SK-N-SH (cell line): Measurements from ENCODE around the gene LRTM2.

Source experiments
- CHD2 ChIP-seq: fragments of 150-350 bp; IDR thresholded peaks from 2 replicates; pipeline ENCODE4 v1.6.1; 2018; ENCODE audit warnings: low read length; ENCODE audit not compliant: partially characterized antibody
- EZH2phosphoT487 ChIP-seq: fragments of 200-600 bp; sonication (generic); IDR thresholded peaks from 2 replicates; pipeline ENCODE4 v1.6.1; 2017; ENCODE audit warnings: low read depth, mixed run types, mild to moderate bottlenecking, antibody characterized with exemption, moderate library complexity, borderline replicate concordance
- GABPA ChIP-seq: IDR thresholded peaks from 2 replicates; pipeline ENCODE4 v1.4.0; 2012; ENCODE audit warnings: low read depth, mild to moderate bottlenecking
- JUND ChIP-seq: IDR thresholded peaks from 2 replicates; pipeline ENCODE4 v1.4.0; 2012
- POLR2AphosphoS5 ChIP-seq: IDR thresholded peaks from 2 replicates; pipeline ENCODE4 v1.6.1; 2012; ENCODE audit warnings: low read depth, low read length
- REST ChIP-seq: IDR thresholded peaks from 2 replicates; pipeline ENCODE4 v1.6.1; 2012; ENCODE audit warnings: mild to moderate bottlenecking, low read depth, low read length, moderate library complexity
- SMC3 ChIP-seq: IDR thresholded peaks from 2 replicates; pipeline ENCODE4 v1.6.1; 2012; ENCODE audit warnings: low read depth, low read length, improper control_type of control experiment
- TAF1 ChIP-seq: IDR thresholded peaks from 2 replicates; pipeline ENCODE4 v1.6.1; 2012; ENCODE audit warnings: low read depth, mild to moderate bottlenecking, low read length, moderate library complexity, borderline replicate concordance
- YY1 ChIP-seq: IDR thresholded peaks from 2 replicates; pipeline ENCODE4 v1.4.0; 2012; ENCODE audit warnings: low read depth, mild to moderate bottlenecking
- TF ChIP-seq, protein P1 (sequence below): fragments of 200-600 bp; sonication (generic); IDR thresholded peaks from 2 replicates; pipeline ENCODE4 v1.6.1; 2017; ENCODE audit warnings: antibody characterized with exemption, mild to moderate bottlenecking, moderate library complexity

DNA sequence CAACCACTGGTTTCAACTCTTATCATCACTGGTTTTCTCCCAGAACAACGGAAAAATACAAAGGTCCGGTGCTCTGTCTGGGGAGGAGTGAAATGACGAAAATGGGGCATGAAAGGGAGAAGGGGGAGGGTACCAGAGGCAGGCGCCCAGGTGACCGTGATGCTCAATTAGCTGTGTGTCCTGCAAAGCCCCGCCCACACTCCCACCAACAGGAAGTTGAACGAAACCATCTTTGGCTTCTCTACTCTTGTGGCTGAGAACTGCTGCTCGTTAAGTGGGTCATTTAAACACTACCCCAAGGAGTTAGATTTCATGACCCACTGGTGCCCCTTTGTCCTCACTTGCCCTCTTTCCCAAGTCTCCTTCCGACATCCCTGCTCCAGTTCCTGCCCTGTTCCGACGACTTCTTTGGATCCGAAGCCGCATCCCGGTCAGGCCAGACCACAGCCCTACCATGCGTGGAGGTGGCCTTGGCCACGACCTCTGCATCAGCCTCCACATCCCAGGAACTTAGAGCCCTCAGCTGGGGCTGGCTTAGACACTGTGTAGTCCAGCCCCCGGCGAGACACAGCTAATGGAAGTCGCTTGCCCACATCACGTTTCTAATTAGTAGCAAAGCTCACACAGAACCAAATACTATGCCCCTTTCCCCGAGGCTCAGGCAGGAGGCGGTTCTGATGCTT is 11.4 kb upstream of the LRTM2 start:
- TF ChIP-seq, protein P1, sequence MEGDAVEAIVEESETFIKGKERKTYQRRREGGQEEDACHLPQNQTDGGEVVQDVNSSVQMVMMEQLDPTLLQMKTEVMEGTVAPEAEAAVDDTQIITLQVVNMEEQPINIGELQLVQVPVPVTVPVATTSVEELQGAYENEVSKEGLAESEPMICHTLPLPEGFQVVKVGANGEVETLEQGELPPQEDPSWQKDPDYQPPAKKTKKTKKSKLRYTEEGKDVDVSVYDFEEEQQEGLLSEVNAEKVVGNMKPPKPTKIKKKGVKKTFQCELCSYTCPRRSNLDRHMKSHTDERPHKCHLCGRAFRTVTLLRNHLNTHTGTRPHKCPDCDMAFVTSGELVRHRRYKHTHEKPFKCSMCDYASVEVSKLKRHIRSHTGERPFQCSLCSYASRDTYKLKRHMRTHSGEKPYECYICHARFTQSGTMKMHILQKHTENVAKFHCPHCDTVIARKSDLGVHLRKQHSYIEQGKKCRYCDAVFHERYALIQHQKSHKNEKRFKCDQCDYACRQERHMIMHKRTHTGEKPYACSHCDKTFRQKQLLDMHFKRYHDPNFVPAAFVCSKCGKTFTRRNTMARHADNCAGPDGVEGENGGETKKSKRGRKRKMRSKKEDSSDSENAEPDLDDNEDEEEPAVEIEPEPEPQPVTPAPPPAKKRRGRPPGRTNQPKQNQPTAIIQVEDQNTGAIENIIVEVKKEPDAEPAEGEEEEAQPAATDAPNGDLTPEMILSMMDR = no peak
- no peak for TF ChIP-seq TAF1
- no peak for TF ChIP-seq SMC3
- TF ChIP-seq CHD2 = no peak
- TF ChIP-seq YY1 = no peak
- TF ChIP-seq POLR2AphosphoS5 = no peak
- no peak for TF ChIP-seq REST
- no peak for TF ChIP-seq EZH2phosphoT487
- no peak for TF ChIP-seq JUND
- no peak for TF ChIP-seq GABPA
